Activated CD8-positive, alpha-beta memory T cell treated with anti-CD3 and anti-CD28 coated beads for 36 hours (primary cell): ENCODE measurements around the gene BMI1. TPM values are rescaled to one million over a fixed set of nuclear protein-coding genes. Genes with fewer than 3 reads are reported as not detected.
"Not testable (repeated sequence)": the region's sequence is repeated elsewhere in the genome, so short reads cannot be mapped to it uniquely, and the experiment has no call there.

Source experiments
- CTCF ChIA-PET: fragments of 350-600 bp; sonication (Branson Sonifier 250); formaldehyde crosslinking; loops from one replicate; lab custom pipeline; 2021; ENCODE audit warnings: antibody characterized with exemption; lab: Charles Lee
- POLR2A ChIA-PET: fragments of 350-600 bp; sonication (Branson Sonifier 250); formaldehyde crosslinking; loops from one replicate; lab custom pipeline; 2021; ENCODE audit warnings: antibody characterized with exemption; lab: Charles Lee
- total RNA-seq, 2 experiments: library from RNA; stranded (reverse); gene quantifications; one replicate each; pipeline ENCODE4 v1.2.3, GENCODE V29; 2021

BMI1 gene
- total RNA-seq, 2 experiments from 2014 or later = 72.4 to 74.4 TPM

GRCh38 chr10:22351131-22351703 lies 30.3 kb downstream of the BMI1 start:
- ChIA-PET POLR2A (no interaction called here), CTCF (no interaction called here)

- ChIA-PET POLR2A (no interaction called here), CTCF (no interaction called here)
Measured at GRCh38 chr10:22356324-22356873, 35.5 kb downstream of the BMI1 start.

- CTCF ChIA-PET, POLR2A ChIA-PET: not testable (repeated sequence)
Measured at GRCh38 chr10:22357770-22358169, 36.9 kb downstream of the BMI1 start.

GRCh38 chr10:22363305-22363704 lies 42.4 kb downstream of the BMI1 start:
- CTCF ChIA-PET = interaction anchor here (1.7 kb wide), 1 partner anchor 22 kb away, joined by 4 read pairs; no protein-coding TSS in a partner anchor

DNA sequence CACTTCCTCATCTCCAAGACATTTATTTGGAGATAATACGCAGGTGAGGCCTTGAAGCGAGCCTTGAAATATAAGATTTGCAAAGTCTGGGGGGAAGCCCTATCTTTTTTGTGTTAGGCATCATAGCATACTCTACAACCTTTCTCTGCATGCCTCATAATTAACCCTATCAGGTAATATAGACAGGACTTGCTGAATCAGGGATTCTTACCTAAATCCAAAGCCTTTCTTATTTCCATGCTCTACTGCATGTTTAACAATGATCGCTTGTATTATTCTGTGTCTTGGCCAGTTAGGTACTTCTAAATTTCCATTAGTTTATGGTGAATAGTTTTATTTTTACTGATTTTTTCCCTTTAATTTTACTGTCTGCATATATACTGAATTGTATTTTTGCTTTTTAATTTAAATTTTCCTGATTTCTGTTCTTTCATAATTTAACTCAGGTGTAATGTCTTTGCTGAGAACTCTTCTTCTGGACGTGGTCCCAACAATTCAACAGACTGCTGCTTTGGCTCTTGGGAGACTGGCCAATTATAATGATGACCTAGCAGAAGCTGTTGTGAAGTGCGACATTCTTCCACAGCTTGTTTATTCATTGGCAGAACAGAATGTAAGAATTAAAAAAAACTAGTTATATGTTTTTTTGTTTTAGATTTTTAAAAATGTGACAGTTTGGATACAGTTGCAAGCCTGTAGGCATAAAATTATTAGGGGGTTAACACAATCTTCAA lies 43.7 kb downstream of the BMI1 start:
- CTCF ChIA-PET = no interaction called here
- POLR2A ChIA-PET = no interaction called here

More at GRCh38 chr10:22363305-22363704, 42.4 kb downstream of the BMI1 start:
- POLR2A ChIA-PET = no interaction called here

DNA sequence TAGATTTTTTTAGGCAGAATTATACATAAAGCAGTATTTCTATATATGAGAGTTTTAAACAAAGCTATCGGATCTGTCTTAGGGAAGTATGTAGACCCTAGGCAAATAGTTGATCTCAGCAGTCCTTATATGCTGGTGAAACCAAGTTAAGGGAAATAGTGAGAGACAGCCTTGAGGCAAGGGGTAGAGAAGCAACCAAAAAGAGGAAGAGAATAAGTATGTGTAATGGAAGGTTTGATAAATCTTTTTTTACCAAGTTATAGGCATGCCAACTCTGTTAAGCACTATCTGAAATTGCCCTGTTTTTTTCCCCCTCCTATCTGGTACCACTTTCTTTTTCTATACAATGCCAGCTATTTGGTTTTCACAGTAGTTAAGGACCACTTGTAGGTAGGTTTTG lies 44.3 kb downstream of the BMI1 start:
- POLR2A ChIA-PET = no interaction called here
- CTCF ChIA-PET = no interaction called here

GRCh38 chr10:22365644-22366434 lies 44.9 kb downstream of the BMI1 start:
- POLR2A ChIA-PET = no interaction called here

GRCh38 chr10:22366435-22366703 lies 45.5 kb downstream of the BMI1 start:
- CTCF ChIA-PET = no interaction called here
- POLR2A ChIA-PET = interaction anchor here (0.7 kb wide), 2 partner anchors 112 to 1194 kb away, joined by 3 to 6 read pairs; no protein-coding TSS in a partner anchor

More at GRCh38 chr10:22365644-22366434, 44.9 kb downstream of the BMI1 start:
- CTCF ChIA-PET = no interaction called here

GRCh38 chr10:22366771-22367170 lies 45.9 kb downstream of the BMI1 start:
- POLR2A ChIA-PET = interaction anchor here (0.7 kb wide), 2 partner anchors 112 to 1195 kb away, joined by 3 to 6 read pairs; no protein-coding TSS in a partner anchor
- CTCF ChIA-PET = interaction anchor here (0.6 kb wide), 1 partner anchor 46 kb away, joined by 3 read pairs; no protein-coding TSS in a partner anchor

GRCh38 chr10:22367471-22367870 lies 46.6 kb downstream of the BMI1 start:
- POLR2A ChIA-PET = no interaction called here
- CTCF ChIA-PET = no interaction called here

DNA sequence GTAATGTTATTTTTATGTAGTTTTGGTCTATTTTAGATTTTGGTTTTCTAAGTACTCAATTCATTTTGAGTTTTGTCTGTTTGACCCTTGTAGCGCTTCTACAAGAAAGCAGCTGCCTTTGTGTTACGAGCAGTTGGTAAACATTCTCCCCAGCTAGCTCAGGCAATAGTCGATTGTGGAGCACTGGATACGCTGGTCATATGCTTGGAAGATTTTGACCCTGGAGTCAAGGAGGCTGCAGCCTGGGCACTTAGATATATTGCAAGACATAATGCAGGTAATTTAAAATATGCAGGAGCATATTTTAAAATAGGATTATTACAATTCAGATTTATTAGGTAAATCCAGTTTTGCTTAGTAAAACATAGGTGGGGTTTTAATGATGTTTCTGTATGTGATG lies 47.5 kb downstream of the BMI1 start:
- CTCF ChIA-PET = no interaction called here
- POLR2A ChIA-PET = no interaction called here

- CTCF ChIA-PET = no interaction called here
- POLR2A ChIA-PET = interaction anchor here (0.9 kb wide), 1 partner anchor 67 kb away, joined by 3 read pairs; no protein-coding TSS in a partner anchor
Measured at GRCh38 chr10:22368981-22369380, 48.1 kb downstream of the BMI1 start.

- CTCF ChIA-PET = no interaction called here
- POLR2A ChIA-PET = interaction anchor here (0.9 kb wide), 1 partner anchor 67 kb away, joined by 3 read pairs; no protein-coding TSS in a partner anchor
Measured at GRCh38 chr10:22369434-22370072, 48.7 kb downstream of the BMI1 start.

DNA sequence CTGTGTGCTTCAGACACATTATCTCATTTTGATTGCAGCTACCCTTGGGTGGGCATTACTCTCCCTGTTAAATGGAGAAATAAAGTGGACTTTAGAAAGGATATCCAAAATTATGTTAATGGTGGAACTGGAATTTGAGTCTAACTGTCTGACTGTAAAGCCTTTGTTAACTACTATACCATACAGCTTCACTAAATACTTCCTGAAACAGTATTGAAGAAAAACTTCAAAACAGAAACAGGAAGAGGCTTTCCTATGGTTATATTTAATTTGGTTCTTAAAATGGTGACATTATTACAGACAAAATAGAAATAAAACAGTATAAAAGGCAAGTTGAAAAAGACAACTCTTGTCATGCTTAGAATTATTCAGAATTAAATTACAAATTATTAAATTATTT lies 49.4 kb downstream of the BMI1 start:
- POLR2A ChIA-PET = no interaction called here
- CTCF ChIA-PET = no interaction called here

- CTCF ChIA-PET = no interaction called here
- POLR2A ChIA-PET = no interaction called here
Measured at GRCh38 chr10:22372298-22372697, 51.4 kb downstream of the BMI1 start.

- ChIA-PET POLR2A (no interaction called here), CTCF (no interaction called here)
Measured at GRCh38 chr10:22372917-22373316, 52.0 kb downstream of the BMI1 start.

DNA sequence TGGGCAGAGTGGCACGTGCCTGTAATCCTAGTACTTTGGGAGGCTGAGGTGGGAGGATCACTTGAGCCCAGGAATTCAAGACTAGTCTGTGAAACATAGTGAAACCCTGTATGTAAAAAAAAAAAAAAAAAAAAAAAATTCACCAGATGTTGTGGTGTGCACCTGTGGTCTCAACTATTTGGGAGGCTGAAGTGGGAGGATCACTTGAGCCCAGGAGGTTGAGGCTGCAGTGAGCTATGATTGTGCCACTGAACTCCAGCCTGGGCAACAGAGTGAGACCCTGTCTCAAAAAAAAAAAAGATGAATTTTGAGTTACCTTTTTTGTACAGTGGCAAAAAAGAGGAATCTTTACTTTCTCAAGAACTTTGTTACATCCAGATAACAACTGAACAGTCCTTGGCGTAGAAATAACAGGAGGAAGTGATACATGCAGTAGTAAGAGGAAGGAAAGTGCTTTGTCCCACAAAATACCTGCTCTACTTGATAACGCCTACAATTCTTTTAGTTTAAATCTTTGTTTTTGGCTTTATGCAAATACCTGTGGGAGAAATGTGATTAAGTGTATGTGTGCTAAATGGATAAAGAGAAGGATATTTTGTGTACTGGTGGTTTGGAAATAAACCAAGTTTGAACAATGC lies 53.7 kb downstream of the BMI1 start:
- ChIA-PET CTCF (interaction anchor here (0.7 kb wide), 1 partner anchor 40 kb away, joined by 3 read pairs; no protein-coding TSS in a partner anchor), POLR2A (no interaction called here)

DNA sequence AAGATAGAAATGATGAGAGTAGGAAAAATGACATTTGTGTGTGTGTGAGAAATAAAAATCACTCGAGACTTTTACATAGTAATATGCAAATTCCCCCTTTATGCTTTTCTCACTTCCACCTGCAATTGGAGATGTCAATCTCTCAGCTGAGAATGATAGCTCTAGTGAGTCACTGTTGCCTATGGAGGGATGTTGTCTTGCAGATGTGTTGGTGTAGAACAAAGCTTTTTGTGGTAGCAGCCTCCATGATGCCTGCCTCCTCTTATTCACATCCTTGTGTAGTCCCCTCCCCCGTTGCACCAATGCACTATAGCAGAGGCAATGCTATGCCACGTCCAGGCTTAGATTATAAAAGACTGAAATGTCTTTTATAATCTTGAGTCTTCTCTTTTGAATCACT lies 58.2 kb downstream of the BMI1 start:
- ChIA-PET POLR2A (no interaction called here), CTCF (no interaction called here)
